ENCODE data around the gene RDH14. TPM values are rescaled to one million over a fixed set of nuclear protein-coding genes. Genes with fewer than 3 reads are reported as not detected.

Gene RDH14
- total and polyA plus RNA-seq, 2 of the 4 experiments (the other 2 are of a cell fraction), result 11.9 to 12.2 TPM

DNA sequence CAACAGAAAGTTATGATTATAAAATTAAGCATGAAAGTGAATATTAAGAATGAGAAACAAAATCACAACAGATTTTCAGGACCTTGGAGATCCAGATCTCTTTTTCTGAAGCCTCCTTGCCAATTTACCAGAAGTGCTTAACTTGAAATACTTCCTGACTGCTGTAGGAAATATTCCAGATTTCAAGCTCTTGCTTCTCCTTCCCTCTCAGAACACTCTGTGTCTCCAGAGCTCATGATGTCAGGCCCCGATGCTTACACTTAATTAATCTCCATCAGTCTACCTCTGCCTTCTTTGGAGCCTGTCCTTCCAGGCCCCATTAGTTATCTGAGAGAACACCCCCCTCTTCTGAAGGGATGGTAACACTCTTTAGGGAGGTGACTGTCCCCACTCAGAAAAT is 49.6 kb upstream of the RDH14 start:
- H4K5ac ChIP-seq (ENCODE audit: low read depth, low read length), result no peak overlapping the region
- ChIA-PET POLR2A (ENCODE audit: unreplicated experiment) (no interaction called here), CTCF (interaction anchor here (1.2 kb wide), 1 partner anchor 89 kb away, joined by 3 read pairs; no protein-coding TSS in a partner anchor)
- TF ChIP-seq FOS (IDR thresholded peaks at IDR 0.05; ENCODE audit: low read depth, low read length) (no peak), POLR2A (IDR thresholded peaks at IDR 0.05; ENCODE audit: low read depth, low read length) (no peak), BHLHE40 (IDR thresholded peaks at IDR 0.05; ENCODE audit: low read depth, low read length) (no peak), CHD1 (IDR thresholded peaks at IDR 0.05; ENCODE audit: low read depth, low read length) (no peak), RFX5 (IDR thresholded peaks at IDR 0.05; ENCODE audit: low read depth, low read length) (no peak), CEBPB (IDR thresholded peaks at IDR 0.05; ENCODE audit: low read depth, low read length) (no peak), SMC3 (IDR thresholded peaks at IDR 0.05; ENCODE audit: low read depth, low read length) (no peak)
- TF ChIP-seq, protein P1, sequence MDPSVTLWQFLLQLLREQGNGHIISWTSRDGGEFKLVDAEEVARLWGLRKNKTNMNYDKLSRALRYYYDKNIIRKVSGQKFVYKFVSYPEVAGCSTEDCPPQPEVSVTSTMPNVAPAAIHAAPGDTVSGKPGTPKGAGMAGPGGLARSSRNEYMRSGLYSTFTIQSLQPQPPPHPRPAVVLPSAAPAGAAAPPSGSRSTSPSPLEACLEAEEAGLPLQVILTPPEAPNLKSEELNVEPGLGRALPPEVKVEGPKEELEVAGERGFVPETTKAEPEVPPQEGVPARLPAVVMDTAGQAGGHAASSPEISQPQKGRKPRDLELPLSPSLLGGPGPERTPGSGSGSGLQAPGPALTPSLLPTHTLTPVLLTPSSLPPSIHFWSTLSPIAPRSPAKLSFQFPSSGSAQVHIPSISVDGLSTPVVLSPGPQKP (IDR thresholded peaks at IDR 0.05; ENCODE audit: borderline replicate concordance, low read depth, low read length), result no peak
- TF ChIP-seq, protein P2, sequence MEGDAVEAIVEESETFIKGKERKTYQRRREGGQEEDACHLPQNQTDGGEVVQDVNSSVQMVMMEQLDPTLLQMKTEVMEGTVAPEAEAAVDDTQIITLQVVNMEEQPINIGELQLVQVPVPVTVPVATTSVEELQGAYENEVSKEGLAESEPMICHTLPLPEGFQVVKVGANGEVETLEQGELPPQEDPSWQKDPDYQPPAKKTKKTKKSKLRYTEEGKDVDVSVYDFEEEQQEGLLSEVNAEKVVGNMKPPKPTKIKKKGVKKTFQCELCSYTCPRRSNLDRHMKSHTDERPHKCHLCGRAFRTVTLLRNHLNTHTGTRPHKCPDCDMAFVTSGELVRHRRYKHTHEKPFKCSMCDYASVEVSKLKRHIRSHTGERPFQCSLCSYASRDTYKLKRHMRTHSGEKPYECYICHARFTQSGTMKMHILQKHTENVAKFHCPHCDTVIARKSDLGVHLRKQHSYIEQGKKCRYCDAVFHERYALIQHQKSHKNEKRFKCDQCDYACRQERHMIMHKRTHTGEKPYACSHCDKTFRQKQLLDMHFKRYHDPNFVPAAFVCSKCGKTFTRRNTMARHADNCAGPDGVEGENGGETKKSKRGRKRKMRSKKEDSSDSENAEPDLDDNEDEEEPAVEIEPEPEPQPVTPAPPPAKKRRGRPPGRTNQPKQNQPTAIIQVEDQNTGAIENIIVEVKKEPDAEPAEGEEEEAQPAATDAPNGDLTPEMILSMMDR (conservative IDR thresholded peaks at IDR 0.05; ENCODE audit: low read depth, low read length), result no peak
- no peak overlapping the region for H3K4me3 ChIP-seq (ENCODE audit: insufficient read depth, low read depth, low read length)
- no peak overlapping the region for H3K4me2 ChIP-seq (ENCODE audit: low read depth, low read length)
- H2BK20ac ChIP-seq (ENCODE audit: low read depth, low read length), result no peak overlapping the region
- no peak overlapping the region for H4K8ac ChIP-seq (ENCODE audit: low read depth in 2 of 2, low read length in 2 of 2)
- WGBS, 2 experiments (ENCODE audit: extremely low coverage in 2 of 2, insufficient read length in 1 of 2), result no CpG with 5 or more reads among the region's 1 CpG
- ATAC-seq (ENCODE audit: low read depth) (no peak), DNase-seq (no peak)
- no TSS peak for BruUV-seq (replicated peaks)
- H2AFZ ChIP-seq (replicated peaks; ENCODE audit: low read length, poor library complexity), result no peak overlapping the region
- H3K4ac ChIP-seq (ENCODE audit: low read depth, low read length), result no peak overlapping the region
- H2BK120ac ChIP-seq (ENCODE audit: low read depth, low read length), result no peak overlapping the region
- peaks cover 7% of the 10 kb centered on the region; the same call in 1 of the 2 replicates for H4K20me1 ChIP-seq (ENCODE audit: insufficient read depth, low read length)
- intact Hi-C loops (cut with micrococcal nuclease) (loop anchor here (5.0 kb wide), 1 partner anchor 752 kb away; no protein-coding TSS in a partner anchor), in situ Hi-C loops (cut with MboI; ENCODE audit: low sequenced_read_pairs) (no loop called here), dilution Hi-C loops (cut with HindIII; ENCODE audit: low sequenced_read_pairs, unreplicated experiment) (no loop called here)
- no peak overlapping the region for H3K56ac ChIP-seq (ENCODE audit: extremely low read depth, insufficient read depth, low read length)
- H3K9me3 ChIP-seq (ENCODE audit: control insufficient read depth, insufficient read depth, low read length), result no peaks in the 10 kb centered on the region
- H3K9ac ChIP-seq (ENCODE audit: low read depth, low read length), result no peak overlapping the region
- H2BK15ac ChIP-seq (ENCODE audit: low read depth, low read length), result no peak overlapping the region
- H4K91ac ChIP-seq (ENCODE audit: insufficient read depth, low read depth, low read length), result no peak overlapping the region
- no peak overlapping the region for H2BK5ac ChIP-seq (ENCODE audit: low read depth, low read length, poor library complexity, severe bottlenecking)
- no peaks in the 10 kb centered on the region for H3K79me1 ChIP-seq (ENCODE audit: low read depth in 1 of 2, low read length in 2 of 2)
- no peak overlapping the region for H3K27ac ChIP-seq (ENCODE audit: insufficient read depth, low read length)
- peaks cover 6% of the 10 kb centered on the region for H3K4me1 ChIP-seq (ENCODE audit: control insufficient read depth, insufficient read depth, low read length)
- H3K36me3 ChIP-seq (ENCODE audit: control insufficient read depth, insufficient read depth, low read length), result no peaks in the 10 kb centered on the region
- no peak overlapping the region for H3K14ac ChIP-seq (replicated peaks; ENCODE audit: low read depth, low read length)
- H3K9me1 ChIP-seq (ENCODE audit: insufficient read depth, low read length), result 0 out of 2 replicates have a peak, but pooled peaks cover 6% of the 10 kb centered on the region
- peaks cover 8% of the 10 kb centered on the region for H3K27me3 ChIP-seq (ENCODE audit: control insufficient read depth, insufficient read depth, low read length)
- no peak overlapping the region for H2AK9ac ChIP-seq (replicated peaks; ENCODE audit: low read depth, low read length, poor library complexity)
- no peak overlapping the region for H3K23ac ChIP-seq (ENCODE audit: low read depth, low read length)
- no peak overlapping the region for H3K18ac ChIP-seq (ENCODE audit: low read depth, low read length)
- no peak overlapping the region for H2AK5ac ChIP-seq (ENCODE audit: low read depth, low read length)

All from IMR-90 (cell line).